ENCODE results near the gene KRTCAP3.
"Not testable (repeated sequence)": the region's sequence is repeated elsewhere in the genome, so short reads cannot be mapped to it uniquely, and the experiment has no call there.

Gene KRTCAP3

DNA sequence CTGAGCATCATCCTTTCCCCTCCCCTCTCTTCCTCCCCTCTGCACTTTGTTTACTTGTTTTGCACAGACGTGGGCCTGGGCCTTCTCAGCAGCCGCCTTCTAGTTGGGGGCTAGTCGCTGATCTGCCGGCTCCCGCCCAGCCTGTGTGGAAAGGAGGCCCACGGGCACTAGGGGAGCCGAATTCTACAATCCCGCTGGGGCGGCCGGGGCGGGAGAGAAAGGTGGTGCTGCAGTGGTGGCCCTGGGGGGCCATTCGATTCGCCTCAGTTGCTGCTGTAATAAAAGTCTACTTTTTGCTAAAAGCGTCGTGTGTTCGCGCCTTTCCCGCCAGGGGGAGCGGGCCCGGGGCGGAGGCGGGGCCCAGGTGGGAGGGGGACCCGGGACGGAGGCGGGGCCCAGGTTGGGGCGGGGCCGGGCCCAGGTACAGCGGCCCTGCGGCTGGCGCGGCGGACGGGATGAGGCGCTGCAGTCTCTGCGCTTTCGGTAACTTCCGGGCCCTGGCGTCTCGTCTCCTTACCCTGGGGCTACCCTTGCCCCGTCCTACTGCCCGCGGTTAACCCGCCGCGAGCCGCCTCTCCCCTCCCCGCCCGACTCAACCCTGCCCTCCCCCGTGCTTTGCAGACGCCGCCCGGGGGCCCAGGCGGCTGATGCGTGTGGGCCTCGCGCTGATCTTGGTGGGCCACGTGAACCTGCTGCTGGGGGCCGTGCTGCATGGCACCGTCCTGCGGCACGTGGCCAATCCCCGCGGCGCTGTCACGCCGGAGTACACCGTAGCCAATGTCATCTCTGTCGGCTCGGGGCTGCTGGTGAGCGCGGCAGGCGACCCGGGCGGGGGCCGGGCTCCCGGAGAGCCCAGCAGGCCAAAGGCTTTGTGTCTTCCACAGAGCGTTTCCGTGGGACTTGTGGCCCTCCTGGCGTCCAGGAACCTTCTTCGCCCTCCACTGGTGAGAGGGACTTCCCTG lies at the start of gene KRTCAP3:
KRTCAP3 (plus strand) TSS at position 424 of the 962 bp plus-strand sequence; CDS start at position 456, 32 bp downstream.
- DNase-seq (ENCODE audit: low read depth in 2 of 2) = no peak

GRCh38 chr2:27393225-27393624 lies 49.0 kb upstream of the KRTCAP3 start:
- no peak for DNase-seq (ENCODE audit: low read depth in 2 of 2)

- no peak for DNase-seq (ENCODE audit: low read depth in 2 of 2)
Observed at GRCh38 chr2:27398962-27399361, 43.2 kb upstream of the KRTCAP3 start.

DNA sequence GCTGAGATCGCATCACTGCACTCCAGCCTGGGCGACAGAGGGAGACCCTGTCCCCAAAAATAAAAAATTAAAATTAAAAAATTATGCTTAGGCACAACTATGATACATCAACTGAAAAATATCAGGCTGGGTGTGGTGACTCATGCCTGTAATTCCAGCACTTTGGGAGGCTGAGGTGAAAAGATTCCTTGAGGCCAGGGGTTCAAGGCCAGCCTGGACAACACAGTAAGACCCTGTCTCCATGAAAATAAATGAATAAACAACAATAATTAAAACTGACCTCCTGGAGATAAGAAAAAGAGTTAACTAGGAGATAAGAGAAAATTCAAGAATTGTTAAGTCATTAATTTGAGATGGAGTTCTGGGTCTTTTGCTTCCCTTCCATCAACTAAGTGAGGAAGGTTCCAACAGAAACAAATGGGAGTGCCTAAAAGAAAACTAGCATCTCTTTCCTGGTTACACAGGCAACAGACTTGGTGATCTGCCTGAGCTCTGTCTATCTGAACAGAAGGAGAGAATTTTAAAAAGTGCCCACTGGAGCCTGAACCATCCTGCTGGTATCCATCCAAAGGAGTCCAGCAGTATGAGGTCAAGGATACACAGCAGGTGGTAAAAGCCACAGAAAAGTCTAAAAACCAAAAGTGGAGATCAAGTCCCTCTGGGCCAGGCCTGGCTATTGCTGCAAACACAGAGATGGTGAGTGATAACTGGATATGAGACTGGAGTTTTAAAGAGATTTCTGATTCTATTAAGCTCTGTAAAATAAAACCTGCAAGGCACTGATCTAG lies 41.6 kb upstream of the KRTCAP3 start:
- DNase-seq (ENCODE audit: low read depth in 2 of 2) = no peak

- no peak for DNase-seq (ENCODE audit: low read depth in 2 of 2)
Observed at GRCh38 chr2:27407798-27408491, 34.2 kb upstream of the KRTCAP3 start.

DNA sequence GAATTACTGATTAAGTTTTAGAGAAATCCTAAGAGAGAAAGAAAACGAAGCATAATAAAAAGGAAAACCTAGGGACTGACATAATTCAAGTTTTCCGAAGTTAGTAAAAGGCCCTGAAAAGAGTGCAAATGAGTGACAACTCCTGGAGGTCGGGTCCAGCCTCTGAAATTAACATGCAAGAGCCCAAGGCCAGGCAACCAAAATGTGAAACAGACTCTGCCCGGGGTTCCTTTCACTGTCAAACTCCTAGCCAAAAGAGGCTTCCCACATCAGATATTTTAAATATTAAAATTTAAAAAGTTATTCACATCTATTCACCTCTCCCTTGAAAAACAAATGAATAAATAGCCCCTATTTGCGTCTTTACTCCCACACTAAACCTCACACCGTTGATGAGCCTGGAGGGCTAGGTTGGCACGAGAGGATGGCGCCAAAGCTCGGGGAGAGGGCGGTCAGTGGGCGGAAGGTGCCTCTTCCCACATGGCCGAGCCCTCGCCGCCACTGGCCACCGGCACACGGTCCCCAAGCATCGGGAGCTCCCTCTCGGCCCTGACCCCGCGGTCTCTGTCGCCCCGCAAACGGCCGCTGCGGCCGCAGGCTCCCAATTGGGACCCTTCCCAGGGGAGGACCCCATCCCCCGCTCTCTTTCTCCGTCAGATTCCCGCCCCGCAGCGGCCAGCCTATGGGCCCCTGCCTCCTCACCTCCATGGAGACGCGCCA lies 33.4 kb upstream of the KRTCAP3 start:
- DNase-seq (ENCODE audit: low read depth in 2 of 2) = no peak

DNA sequence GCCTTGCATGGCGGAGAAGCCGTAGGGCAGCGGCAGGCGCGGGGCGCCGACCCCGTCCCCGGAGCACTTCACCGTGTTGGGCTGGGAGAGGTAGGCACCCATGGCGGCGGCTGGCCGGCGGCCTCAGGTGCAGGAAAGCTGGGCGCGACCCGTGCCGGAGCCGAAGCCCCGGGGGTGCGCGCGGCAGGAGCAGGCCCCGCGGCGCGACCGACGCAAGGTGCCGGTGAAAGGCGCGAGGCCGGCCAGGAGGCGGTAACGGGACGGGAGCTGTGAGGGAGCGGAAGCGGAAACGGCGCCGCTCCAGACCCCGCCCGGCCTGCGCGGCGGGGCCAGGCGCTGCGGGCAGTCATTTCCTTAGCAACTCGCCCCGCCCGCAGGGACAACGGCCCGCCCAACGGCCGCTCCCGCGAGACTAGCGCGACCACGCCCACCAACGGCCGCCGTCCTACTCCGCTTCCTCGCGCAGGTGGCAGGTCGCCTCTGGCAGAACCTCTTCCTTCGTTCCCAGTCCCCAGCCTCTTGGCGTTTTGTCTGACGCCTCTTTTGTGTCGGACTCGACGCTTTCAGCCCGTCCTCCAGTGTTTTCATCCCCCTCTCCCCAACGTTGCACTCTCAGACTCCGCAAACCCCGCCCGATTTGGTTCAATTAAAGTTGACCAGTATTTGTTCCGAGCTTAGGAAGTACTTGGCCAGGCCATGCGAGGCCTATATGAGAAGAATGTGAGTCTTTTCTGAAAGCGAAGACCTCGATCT lies 32.7 kb upstream of the KRTCAP3 start, which contains the start of gene PPM1G:
PPM1G (minus strand) TSS at position 271 of the 753 bp plus-strand sequence; CDS start at position 102, 169 bp downstream.
- peak; percentile 95 for DNase-seq (ENCODE audit: low read depth in 2 of 2)

- DNase-seq (ENCODE audit: low read depth in 2 of 2) = no peak
Observed at GRCh38 chr2:27412419-27413152, 29.6 kb upstream of the KRTCAP3 start.

DNA sequence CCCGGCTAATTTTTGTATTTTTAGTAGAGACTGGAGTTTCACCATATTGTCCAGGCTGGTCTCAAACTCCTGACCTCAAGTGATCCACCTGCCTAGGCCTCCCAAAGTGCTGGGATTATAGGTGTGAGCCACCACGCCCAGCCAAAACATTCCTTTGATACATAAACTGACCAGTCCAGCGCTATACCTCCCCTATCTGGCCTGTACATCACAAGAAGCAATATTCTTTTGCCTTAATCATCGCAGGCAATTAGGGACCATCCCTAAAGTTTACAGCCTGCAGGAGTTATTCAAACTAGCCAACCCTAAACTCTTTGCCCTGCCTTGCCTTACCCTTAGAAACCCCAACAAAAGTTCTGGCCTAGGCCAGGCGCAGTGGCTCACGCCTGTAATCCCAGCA lies 26.0 kb upstream of the KRTCAP3 start:
- DNase-seq (ENCODE audit: low read depth in 2 of 2) = no peak

GRCh38 chr2:27420996-27421395 lies 21.2 kb upstream of the KRTCAP3 start:
- no peak for DNase-seq (ENCODE audit: low read depth in 2 of 2)

GRCh38 chr2:27421660-27422250 lies 20.4 kb upstream of the KRTCAP3 start:
- DNase-seq (ENCODE audit: low read depth in 2 of 2) = no peak

DNA sequence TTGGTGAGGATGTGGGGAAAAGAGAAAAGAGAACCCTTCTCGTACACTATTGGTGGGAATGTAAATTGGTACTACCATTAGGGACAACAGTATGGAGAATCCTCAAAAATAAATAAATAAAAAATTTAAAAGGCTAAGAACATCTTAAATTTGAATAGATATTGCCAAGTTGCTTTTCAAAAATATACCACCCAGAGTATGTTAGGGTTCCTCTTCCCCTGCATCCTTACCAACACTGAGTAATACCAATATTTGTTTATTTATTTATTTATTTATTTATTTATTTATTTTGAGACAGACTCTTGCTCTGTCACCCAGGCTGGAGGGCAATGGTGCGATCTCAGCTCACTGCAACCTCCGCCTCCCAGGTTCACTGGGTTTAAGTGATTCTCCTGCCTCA lies 19.2 kb upstream of the KRTCAP3 start:
- no peak for DNase-seq (ENCODE audit: low read depth in 2 of 2)

DNA sequence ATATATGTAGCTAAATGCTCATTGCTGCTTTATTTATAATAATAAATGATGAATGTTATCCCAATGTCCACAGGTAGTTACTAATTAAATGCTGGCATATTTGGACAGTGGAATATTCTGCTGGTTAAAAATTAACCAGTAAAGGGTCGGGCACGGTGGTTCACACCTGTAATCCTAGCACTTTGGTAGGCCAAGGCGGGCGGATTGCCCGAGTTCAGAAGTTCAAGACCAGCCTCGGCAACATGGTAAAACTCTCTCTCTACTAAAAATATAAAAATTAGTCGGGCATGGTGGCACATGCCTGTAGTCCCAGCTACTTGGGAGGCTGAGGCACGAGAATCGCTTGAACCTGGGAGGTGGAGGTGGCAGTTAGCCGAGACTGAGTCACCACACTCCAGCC lies 17.1 kb upstream of the KRTCAP3 start:
- DNase-seq (ENCODE audit: low read depth in 2 of 2) = not testable (repeated sequence)

DNA sequence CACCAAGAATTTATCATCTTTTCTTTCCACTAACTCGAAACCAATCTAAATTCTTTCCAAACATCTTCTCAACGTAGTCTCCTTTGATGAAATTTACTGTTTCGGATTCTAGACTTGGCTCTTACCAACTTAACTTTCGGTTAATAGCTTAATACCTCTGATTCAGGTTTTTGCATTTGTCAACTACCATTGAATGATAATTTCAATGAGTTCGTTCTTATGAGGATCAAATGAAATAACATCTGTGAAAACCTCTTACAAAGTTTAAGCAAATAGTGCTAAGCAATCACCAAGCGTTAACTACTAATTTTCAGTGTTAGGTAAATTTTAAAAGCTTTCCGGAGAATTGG lies 14.3 kb upstream of the KRTCAP3 start:
- no peak for DNase-seq (ENCODE audit: low read depth in 2 of 2)

DNA sequence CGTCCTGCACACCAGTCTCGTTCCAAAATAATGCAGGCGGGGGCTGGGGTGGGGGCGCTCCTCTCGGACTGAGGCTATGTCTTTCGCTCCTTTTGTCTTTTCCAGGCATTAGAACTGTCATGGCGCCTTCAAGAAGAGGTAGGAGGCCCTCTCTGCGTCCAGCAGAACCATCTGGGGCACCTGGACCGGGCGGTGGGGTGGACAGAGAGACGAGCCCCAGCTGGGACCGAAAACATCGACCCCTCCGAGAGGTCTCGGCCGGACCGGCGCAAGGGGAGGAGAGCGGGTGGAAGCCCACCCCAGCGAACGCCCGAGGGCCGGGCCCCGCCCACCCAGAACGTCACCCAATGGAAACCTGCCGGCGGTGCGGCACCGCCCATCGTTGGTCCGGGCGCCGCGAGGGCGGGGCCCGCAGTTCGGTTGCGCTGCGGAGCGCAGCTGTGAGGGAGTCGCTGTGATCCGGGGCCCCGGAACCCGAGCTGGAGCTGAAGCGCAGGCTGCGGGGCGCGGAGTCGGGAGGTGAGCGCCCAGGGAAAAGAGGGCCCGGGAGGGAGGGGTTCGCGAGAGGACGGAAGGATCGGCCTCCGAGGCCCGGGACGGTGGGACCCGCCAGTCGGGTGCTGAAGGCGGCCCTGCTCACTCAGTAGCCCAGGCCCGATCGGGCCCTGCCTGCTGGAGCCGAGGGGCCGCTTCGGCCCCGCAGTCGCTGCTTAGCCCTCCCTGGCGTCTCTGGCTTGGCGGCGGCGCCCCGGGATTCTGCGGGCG lies 13.8 kb upstream of the KRTCAP3 start, which contains the start of gene NRBP1:
NRBP1 (plus strand) TSS at position 419 of the 765 bp plus-strand sequence. CDS start 4,643 bp downstream, outside the sequence.
- peak; percentile 88 to 89 for DNase-seq (ENCODE audit: low read depth in 2 of 2)

DNA sequence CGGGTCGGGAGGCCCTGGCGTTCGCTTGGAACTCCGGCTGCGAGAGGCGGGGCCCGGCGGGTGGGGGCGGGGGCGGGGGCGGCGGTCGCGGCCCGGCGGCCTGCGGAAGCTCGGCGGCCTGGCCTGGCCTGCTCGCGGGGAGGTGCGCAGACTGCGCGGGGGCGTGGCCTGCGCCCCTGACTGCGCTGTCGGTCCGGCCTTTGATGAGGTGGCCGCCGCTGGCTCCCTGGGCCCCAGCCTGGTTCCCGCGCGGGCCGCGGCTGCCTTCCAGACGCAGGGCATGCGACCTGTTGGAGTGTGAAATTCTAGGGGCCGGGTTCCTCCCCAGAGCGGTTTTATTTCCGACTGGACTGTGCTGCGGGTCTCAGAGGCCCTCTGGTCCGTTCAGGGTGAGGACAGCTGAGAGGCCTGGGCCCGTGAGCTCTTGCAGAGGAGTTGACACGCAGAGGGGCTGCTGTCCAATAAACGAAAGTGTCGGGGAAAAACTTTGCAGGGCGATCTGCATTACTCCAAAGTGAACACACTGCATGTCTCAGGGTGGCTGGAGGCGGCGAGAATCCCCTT lies 13.1 kb upstream of the KRTCAP3 start:
- DNase-seq (ENCODE audit: low read depth in 2 of 2) = peak; percentile 50 to 63

DNA sequence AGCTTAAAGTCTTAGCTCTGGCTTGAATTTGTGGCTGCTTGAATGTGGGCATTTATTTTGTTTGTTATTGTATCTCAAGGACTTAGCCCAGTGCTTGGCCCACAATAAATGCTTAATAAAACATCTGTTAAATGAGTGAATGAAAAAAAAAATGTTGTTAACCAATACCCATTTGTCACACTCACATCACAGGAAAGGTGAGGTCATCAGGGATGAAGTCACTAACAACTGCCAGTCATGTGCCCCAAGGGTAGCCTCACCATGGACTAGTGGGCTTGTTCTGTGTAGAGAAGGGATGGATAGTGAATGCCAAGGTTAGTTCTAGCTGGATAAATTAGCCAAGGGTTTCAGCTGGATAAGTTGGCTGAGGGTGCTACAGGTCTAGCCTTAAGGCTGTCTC lies 10.8 kb upstream of the KRTCAP3 start:
- DNase-seq (ENCODE audit: low read depth in 2 of 2) = no peak

GRCh38 chr2:27435628-27436027 lies 6.6 kb upstream of the KRTCAP3 start:
- no peak for DNase-seq (ENCODE audit: low read depth in 2 of 2)

All from activated CD4-positive, alpha-beta T cell treated with anti-CD3 and anti-CD28 coated beads for 24 hours (primary cell).